H9 (cell line): ENCODE measurements around the gene TAS2R30. TPM values are rescaled to one million over a fixed set of nuclear protein-coding genes. Genes with fewer than 3 reads are reported as not detected.

Experiments
- DNase-seq: peaks from one replicate; pipeline ENCODE4 v3.0.0-alpha.2; 2017
- H2AFZ ChIP-seq: one replicate; pipeline ENCODE4 v1.6.1; 2013; ENCODE audit warnings: mild to moderate bottlenecking, low read length, control low read depth, moderate library complexity
- H2AK5ac ChIP-seq: 2 replicates; pipeline ENCODE4 v1.6.1; 2013; ENCODE audit warnings: low read length, control low read depth, mixed read lengths; ENCODE audit not compliant: insufficient read length
- H2BK120ac ChIP-seq: one replicate; pipeline ENCODE4 v1.6.1; 2013; ENCODE audit warnings: low read depth, mild to moderate bottlenecking, low read length, control low read depth, inconsistent platforms; ENCODE audit not compliant: poor library complexity, severe bottlenecking
- H2BK12ac ChIP-seq: 2 replicates; pipeline ENCODE4 v1.6.1; 2013; ENCODE audit warnings: low read length, control low read depth, mixed read lengths, low read depth; ENCODE audit not compliant: insufficient read length
- H2BK15ac ChIP-seq: 2 replicates; pipeline ENCODE4 v1.6.1; 2013; ENCODE audit warnings: low read depth, low read length, control low read depth
- H2BK20ac ChIP-seq: one replicate; pipeline ENCODE4 v1.6.1; 2013; ENCODE audit warnings: low read depth, mild to moderate bottlenecking, low read length, control low read depth, inconsistent platforms; ENCODE audit not compliant: poor library complexity, severe bottlenecking
- H2BK5ac ChIP-seq: 2 replicates; pipeline ENCODE4 v1.6.1; 2013; ENCODE audit warnings: low read length, control low read depth, mixed read lengths; ENCODE audit not compliant: insufficient read length
- H3K14ac ChIP-seq: 2 replicates; pipeline ENCODE4 v1.6.1; 2013; ENCODE audit warnings: low read length, control low read depth; ENCODE audit not compliant: insufficient read depth
- H3K18ac ChIP-seq: 2 replicates; pipeline ENCODE4 v1.6.1; 2013; ENCODE audit warnings: low read depth, mild to moderate bottlenecking, mixed read lengths, low read length, control low read depth; ENCODE audit not compliant: insufficient read length
- H3K23ac ChIP-seq: 2 replicates; pipeline ENCODE4 v1.6.1; 2013; ENCODE audit warnings: low read length, control low read depth, mixed read lengths, low read depth; ENCODE audit not compliant: insufficient read length
- H3K23me2 ChIP-seq: 2 replicates; pipeline ENCODE4 v1.6.1; 2013; ENCODE audit warnings: low read depth, mild to moderate bottlenecking, mixed read lengths, low read length, control low read depth; ENCODE audit not compliant: insufficient read length, poor library complexity, severe bottlenecking
- H3K27ac ChIP-seq: 2 replicates; pipeline ENCODE4 v1.5.1; 2013; ENCODE audit warnings: low read length, control low read depth, mixed read lengths, low read depth; ENCODE audit not compliant: insufficient read length
- H3K27me3 ChIP-seq: 2 replicates; pipeline ENCODE4 v1.6.1; 2013; ENCODE audit warnings: low read length, control low read depth, inconsistent platforms; ENCODE audit not compliant: insufficient read depth
- H3K4ac ChIP-seq: 2 replicates; pipeline ENCODE4 v1.6.1; 2013; ENCODE audit warnings: low read depth, mild to moderate bottlenecking, control low read depth, inconsistent platforms, low read length, moderate library complexity
- H3K4me1 ChIP-seq: 2 replicates; pipeline ENCODE4 v1.6.1; 2013; ENCODE audit warnings: low read length, control low read depth, inconsistent platforms; ENCODE audit not compliant: insufficient read depth
- H3K4me2 ChIP-seq: 2 replicates; pipeline ENCODE4 v1.6.1; 2013; ENCODE audit warnings: low read length, control low read depth, mixed read lengths; ENCODE audit not compliant: insufficient read length, insufficient read depth
- H3K56ac ChIP-seq: 2 replicates; pipeline ENCODE4 v1.6.1; 2013; ENCODE audit warnings: low read depth, mild to moderate bottlenecking, mixed read lengths, low read length, control low read depth; ENCODE audit not compliant: insufficient read length
- H3K79me1 ChIP-seq: 2 replicates; pipeline ENCODE4 v1.6.1; 2013; ENCODE audit warnings: low read depth, mild to moderate bottlenecking, moderate library complexity, low read length, control low read depth, inconsistent platforms; ENCODE audit not compliant: insufficient read depth, poor library complexity, severe bottlenecking
- H3K79me2 ChIP-seq: 2 replicates; pipeline ENCODE4 v1.6.1; 2013; ENCODE audit warnings: low read length, control low read depth, inconsistent platforms; ENCODE audit not compliant: insufficient read depth
- H3K9ac ChIP-seq: 2 replicates; pipeline ENCODE4 v1.6.1; 2013; ENCODE audit warnings: low read length, control low read depth, mixed read lengths; ENCODE audit not compliant: insufficient read length; ENCODE audit errors: extremely low read depth
- H3K9me3 ChIP-seq: one replicate; pipeline ENCODE4 v1.6.1; 2013; ENCODE audit warnings: low read depth, low read length, inconsistent platforms; ENCODE audit not compliant: control insufficient read depth
- H3T11ph ChIP-seq: one replicate; pipeline ENCODE4 v1.6.1; 2013; ENCODE audit warnings: mild to moderate bottlenecking, low read length, control low read depth, inconsistent platforms
- H4K20me1 ChIP-seq: one replicate; pipeline ENCODE4 v1.6.1; 2013; ENCODE audit not compliant: control insufficient read depth, insufficient read length, insufficient read depth
- H4K5ac ChIP-seq: 2 replicates; pipeline ENCODE4 v1.6.1; 2013; ENCODE audit warnings: low read depth, mild to moderate bottlenecking, mixed read lengths, low read length, control low read depth; ENCODE audit not compliant: insufficient read length
- H4K8ac ChIP-seq: replicated peaks from 2 replicates; pipeline ENCODE4 v1.6.1; 2013; ENCODE audit warnings: low read length, control low read depth, mixed read lengths, low read depth; ENCODE audit not compliant: insufficient read length
- H4K91ac ChIP-seq: 2 replicates; pipeline ENCODE4 v1.6.1; 2013; ENCODE audit warnings: low read depth, mild to moderate bottlenecking, moderate library complexity, mixed read lengths, low read length, control low read depth; ENCODE audit not compliant: insufficient read length
- H3K27ac Mint-ChIP-seq, 3 experiments: 2 replicates in 2 of 3; 3 replicates in 1 of 3; pipeline ENCODE4 v1.8.0; 2020 to 2021; ENCODE audit warnings: mixed read lengths in 3 of 3, mild to moderate bottlenecking in 1 of 3, moderate library complexity in 1 of 3
- H3K27me3 Mint-ChIP-seq: 2 replicates; pipeline ENCODE4 v1.8.0; 2021; ENCODE audit warnings: low read depth, mild to moderate bottlenecking, moderate library complexity, mixed read lengths
- H3K36me3 Mint-ChIP-seq, 3 experiments: 2 replicates in 2 of 3; 3 replicates in 1 of 3; pipeline ENCODE4 v1.8.0; 2020 to 2021; ENCODE audit warnings: low read depth in 3 of 3, mixed read lengths in 3 of 3; ENCODE audit not compliant: insufficient read depth in 1 of 3
- H3K4me1 Mint-ChIP-seq, 2 experiments: 2 replicates each; pipeline ENCODE4 v1.8.0; 2020; ENCODE audit warnings: mixed read lengths in 2 of 2
- H3K4me3 Mint-ChIP-seq, 2 experiments: 2 replicates in 1 of 2; 3 replicates in 1 of 2; pipeline ENCODE4 v1.8.0; 2020 to 2021; ENCODE audit warnings: mild to moderate bottlenecking in 2 of 2, mixed read lengths in 2 of 2, moderate library complexity in 1 of 2
- H3K9me3 Mint-ChIP-seq, 2 experiments: 2 replicates in 1 of 2; 3 replicates in 1 of 2; pipeline ENCODE4 v1.8.0; 2020; ENCODE audit warnings: mild to moderate bottlenecking in 2 of 2, mixed read lengths in 2 of 2, moderate library complexity in 1 of 2
- CTCF ChIP-seq: fragments of 200-600 bp; sonication (generic); conservative IDR thresholded peaks from 3 replicates; pipeline ENCODE4 v1.8.0; 2021; ENCODE audit warnings: antibody characterized with exemption, mild to moderate bottlenecking
- WGBS: extraction: QIAGEN DNeasy Blood & Tissue Kit; methylation state at CpG from one replicate; pipeline ENCODE4 v1.1.7; 2013; ENCODE audit warnings: missing lambda C conversion rate, low lambda C conversion rate, mixed read lengths; ENCODE audit not compliant: insufficient read length; ENCODE audit errors: extremely low coverage; 5-methylcytosine and 5-hydroxymethylcytosine counted together
- total RNA-seq: library from RNA; stranded (reverse); gene quantifications from 2 replicates; pipeline ENCODE4 v1.2.1, GENCODE V29; 2021

Gene TAS2R30
- total RNA-seq, 1 experiment from 2014 or later, result 2.0 TPM

GRCh38 chr12:11170810-11171144 lies 36.3 kb upstream of the TAS2R30 start:
- no peak overlapping the region for H3T11ph ChIP-seq
- H3K4me3 Mint-ChIP-seq, result peak overlapping the region; percentile 96 to 98
- no peak overlapping the region for H2BK20ac ChIP-seq
- H3K14ac ChIP-seq, result no peak overlapping the region
- peaks cover 8% of the 10 kb centered on the region for H3K79me1 ChIP-seq
- peaks cover 25% of the 10 kb centered on the region for H3K79me2 ChIP-seq
- peaks cover 34 to 39% of the 10 kb centered on the region in 2 experiments for H3K4me1 Mint-ChIP-seq
- H2BK5ac ChIP-seq, result no peak overlapping the region
- H3K4me2 ChIP-seq, result peak overlapping the region; percentile 89
- DNase-seq, result no peak
- H3K23ac ChIP-seq, result no peak overlapping the region
- no peak overlapping the region for H4K8ac ChIP-seq
- no peak overlapping the region for H3K56ac ChIP-seq
- H3K36me3 Mint-ChIP-seq, result peaks cover 15 to 34% (median 30%) of the 10 kb centered on the region in 3 experiments; a peak in 6 of 7 replicates
- H4K5ac ChIP-seq, result no peak overlapping the region
- H3K18ac ChIP-seq, result no peak overlapping the region
- no peak overlapping the region for H2BK12ac ChIP-seq
- peak overlapping the region; percentile 35 to 88 (median 62); a peak in 3 of 7 replicates for H3K27ac Mint-ChIP-seq
- no peaks in the 10 kb centered on the region for H3K27me3 Mint-ChIP-seq
- no CpG with 5 or more reads among the region's 4 CpGs for WGBS
- no peak overlapping the region for H2AK5ac ChIP-seq
- H2BK15ac ChIP-seq, result no peak overlapping the region
- no peak overlapping the region for H4K91ac ChIP-seq
- peak overlapping the region; percentile 100 for H3K9ac ChIP-seq
- no peak overlapping the region for H2BK120ac ChIP-seq
- peaks cover 2% of the 10 kb centered on the region; the same call in 1 of the 2 replicates for H3K4me1 ChIP-seq
- H3K23me2 ChIP-seq, result no peaks in the 10 kb centered on the region
- no peaks in the 10 kb centered on the region for H3K9me3 Mint-ChIP-seq
- H3K27me3 ChIP-seq, result no peaks in the 10 kb centered on the region
- H2AFZ ChIP-seq, result no peak overlapping the region
- H3K4ac ChIP-seq, result no peak overlapping the region
- no peaks in the 10 kb centered on the region for H4K20me1 ChIP-seq
- H3K27ac ChIP-seq, result no peak overlapping the region
- no peaks in the 10 kb centered on the region for H3K9me3 ChIP-seq
- TF ChIP-seq CTCF, result no peak
